Measurements from ENCODE around the gene LCE2B. TPM values are rescaled to one million over a fixed set of nuclear protein-coding genes. Genes with fewer than 3 reads are reported as not detected.

LCE2B gene
- total and polyA plus RNA-seq, 2 donors (not counting 3 experiments of a cell fraction or from before 2014, with no cell fraction given), result not detected

GRCh38 chr1:152718238-152718637, 32.3 kb downstream of the LCE2B start:
- Histone ChIP-seq H3K4me1 (ENCODE audit: control insufficient read depth, extremely low read depth, insufficient read depth, low read length) (no peaks in the 10 kb centered on the region), H3K36me3 (ENCODE audit: control insufficient read depth in 2 of 2, extremely low read depth in 1 of 2, insufficient read depth in 2 of 2, low read length in 2 of 2) (no peaks in the 10 kb centered on the region), H3K9me3 (replicated peaks; ENCODE audit: control insufficient read depth, insufficient read depth, low read length) (peaks cover 2% of the 10 kb centered on the region), H3K27me3 (ENCODE audit: control insufficient read depth in 2 of 2, insufficient read depth in 2 of 2, low read length in 2 of 2) (no peaks in the 10 kb centered on the region), H3K4me2 (ENCODE audit: insufficient read depth, low read length) (no peak overlapping the region), H3K4me3 (replicated peaks in 1 of 3; ENCODE audit: insufficient read depth in 1 of 3, low read depth in 1 of 3, low read length in 3 of 3) (no peak overlapping the region), H3K27ac (ENCODE audit: insufficient read depth, low read depth, low read length) (no peak overlapping the region), H3K9ac (replicated peaks; ENCODE audit: extremely low read depth, insufficient read depth, low read length) (no peak overlapping the region), H4K20me1 (replicated peaks; ENCODE audit: control insufficient read depth, extremely low read depth, insufficient read depth, low read length) (no peaks in the 10 kb centered on the region), H2AFZ (ENCODE audit: low read depth, low read length) (no peak overlapping the region), H3K79me2 (ENCODE audit: control insufficient read depth, insufficient read depth, low read length) (no peaks in the 10 kb centered on the region), H3K9me1 (replicated peaks; ENCODE audit: control insufficient read depth, extremely low read depth, insufficient read depth, low read length) (no peaks in the 10 kb centered on the region)
- DNase-seq (ENCODE audit: low read depth, low spot score) (no peak), FAIRE-seq (no peak)
- intact Hi-C loops (cut with micrococcal nuclease), result no loop called here
- dilution Hi-C loops (cut with MboI; ENCODE audit: extremely low pct_ligation_motif_present, low sequenced_read_pairs), result no loop called here
- ChIA-PET POLR2A (no interaction called here), CTCF (no interaction called here)
- no peak for TF ChIP-seq MYC (IDR thresholded peaks at IDR 0.05; ENCODE audit: low read depth, low read length)
- TF ChIP-seq FOS (IDR thresholded peaks at IDR 0.05; ENCODE audit: borderline replicate concordance, insufficient read depth, low read length), result no peak
- no peak for TF ChIP-seq EZH2 (IDR thresholded peaks at IDR 0.05; ENCODE audit: borderline replicate concordance, low read depth, low read length, severe bottlenecking)
- no peak for TF ChIP-seq MAX (IDR thresholded peaks at IDR 0.05; ENCODE audit: insufficient read depth, insufficient read length)
- no peak for TF ChIP-seq POLR2AphosphoS5 (IDR thresholded peaks at IDR 0.05; ENCODE audit: insufficient read depth, low read depth, low read length)
- no TSS peak for BruUV-seq (replicated peaks)

- Histone ChIP-seq H3K4me2 (ENCODE audit: insufficient read depth, low read length) (no peak overlapping the region), H3K36me3 (ENCODE audit: control insufficient read depth in 2 of 2, extremely low read depth in 1 of 2, insufficient read depth in 2 of 2, low read length in 2 of 2) (no peaks in the 10 kb centered on the region), H3K79me2 (ENCODE audit: control insufficient read depth, insufficient read depth, low read length) (no peaks in the 10 kb centered on the region), H3K9ac (replicated peaks; ENCODE audit: extremely low read depth, insufficient read depth, low read length) (no peak overlapping the region), H2AFZ (ENCODE audit: low read depth, low read length) (no peak overlapping the region), H3K4me3 (replicated peaks in 1 of 3; ENCODE audit: insufficient read depth in 1 of 3, low read depth in 1 of 3, low read length in 3 of 3) (no peak overlapping the region), H3K27me3 (ENCODE audit: control insufficient read depth in 2 of 2, insufficient read depth in 2 of 2, low read length in 2 of 2) (no peaks in the 10 kb centered on the region), H3K9me1 (replicated peaks; ENCODE audit: control insufficient read depth, extremely low read depth, insufficient read depth, low read length) (no peaks in the 10 kb centered on the region), H3K9me3 (replicated peaks; ENCODE audit: control insufficient read depth, insufficient read depth, low read length) (no peaks in the 10 kb centered on the region), H4K20me1 (replicated peaks; ENCODE audit: control insufficient read depth, extremely low read depth, insufficient read depth, low read length) (no peaks in the 10 kb centered on the region), H3K4me1 (ENCODE audit: control insufficient read depth, extremely low read depth, insufficient read depth, low read length) (no peaks in the 10 kb centered on the region), H3K27ac (ENCODE audit: insufficient read depth, low read depth, low read length) (no peak overlapping the region)
- DNase-seq (ENCODE audit: low read depth, low spot score) (no peak), FAIRE-seq (no peak)
- TF ChIP-seq GATA2 (IDR thresholded peaks at IDR 0.05; ENCODE audit: insufficient read depth, insufficient read length, low read depth, low read length) (no peak), CTCF (IDR thresholded peaks at IDR 0.05; ENCODE audit: extremely low read depth in 1 of 2, insufficient read depth in 1 of 2, low read depth in 1 of 2, low read length in 2 of 2) (no peak), FOS (IDR thresholded peaks at IDR 0.05; ENCODE audit: borderline replicate concordance, insufficient read depth, low read length) (no peak), POLR2A (IDR thresholded peaks at IDR 0.05; ENCODE audit: low read depth, low read length) (no peak), MAX (IDR thresholded peaks at IDR 0.05; ENCODE audit: insufficient read depth, insufficient read length) (no peak), POLR2AphosphoS5 (IDR thresholded peaks at IDR 0.05; ENCODE audit: insufficient read depth, low read depth, low read length) (no peak), MYC (IDR thresholded peaks at IDR 0.05; ENCODE audit: low read depth, low read length) (no peak), EZH2 (IDR thresholded peaks at IDR 0.05; ENCODE audit: borderline replicate concordance, low read depth, low read length, severe bottlenecking) (no peak)
- ChIA-PET POLR2A (no interaction called here), CTCF (no interaction called here)
- BruUV-seq (replicated peaks), result no TSS peak
- dilution Hi-C loops (cut with MboI; ENCODE audit: extremely low pct_ligation_motif_present, low sequenced_read_pairs), result no loop called here
- intact Hi-C loops (cut with micrococcal nuclease), result no loop called here
These were observed 39.3 kb downstream of the LCE2B start for GRCh38 chr1:152725261-152725660.

Data from endothelial cell of umbilical vein (primary cell).